Skeletal muscle tissue (tissue), 4 donors: Measurements from ENCODE around the gene TMX4. TPM values are rescaled to one million over a fixed set of nuclear protein-coding genes. Genes with fewer than 3 reads are reported as not detected.

Experiments used
- H3K27ac ChIP-seq: one replicate; pipeline ENCODE4 v1.7.0; 2013; ENCODE audit warnings: mild to moderate bottlenecking, low read depth, low read length, inconsistent platforms
- H3K27me3 ChIP-seq, 3 donors: one replicate each; pipeline ENCODE4 v1.7.0; 2013; ENCODE audit warnings: low read length in 3 of 3; ENCODE audit not compliant: control insufficient read depth in 3 of 3, insufficient read depth in 3 of 3
- H3K36me3 ChIP-seq, 3 donors: one replicate each; pipeline ENCODE4 v1.7.0; 2013; ENCODE audit warnings: low read length in 3 of 3; ENCODE audit not compliant: control insufficient read depth in 3 of 3, insufficient read depth in 3 of 3
- H3K4me1 ChIP-seq, 3 donors: one replicate each; pipeline ENCODE4 v1.7.0; 2013; ENCODE audit warnings: low read length in 3 of 3, mild to moderate bottlenecking in 3 of 3; ENCODE audit not compliant: control insufficient read depth in 3 of 3, insufficient read depth in 3 of 3
- H3K4me3 ChIP-seq, 3 donors: one replicate each; pipeline ENCODE4 v1.7.0; 2013; ENCODE audit warnings: low read length in 3 of 3
- H3K9ac ChIP-seq, 3 donors: one replicate each; pipeline ENCODE4 v1.7.0; 2013; ENCODE audit warnings: low read length in 3 of 3, mild to moderate bottlenecking in 3 of 3, moderate library complexity in 2 of 3, low read depth in 1 of 3
- H3K9me3 ChIP-seq, 3 donors: one replicate each; pipeline ENCODE4 v1.7.0; 2013; ENCODE audit warnings: low read length in 3 of 3; ENCODE audit not compliant: control insufficient read depth in 3 of 3
- total RNA-seq: library from RNA; depleted of rRNA; stranded (reverse); fragments of >200 nt; gene quantifications from one replicate; pipeline ENCODE4 v1.2.3, GENCODE V29; 2014
- donor health status: Osteomylitis.

The TMX4 gene
- total RNA-seq, 1 donor from 2014 or later = 13.6 TPM

DNA sequence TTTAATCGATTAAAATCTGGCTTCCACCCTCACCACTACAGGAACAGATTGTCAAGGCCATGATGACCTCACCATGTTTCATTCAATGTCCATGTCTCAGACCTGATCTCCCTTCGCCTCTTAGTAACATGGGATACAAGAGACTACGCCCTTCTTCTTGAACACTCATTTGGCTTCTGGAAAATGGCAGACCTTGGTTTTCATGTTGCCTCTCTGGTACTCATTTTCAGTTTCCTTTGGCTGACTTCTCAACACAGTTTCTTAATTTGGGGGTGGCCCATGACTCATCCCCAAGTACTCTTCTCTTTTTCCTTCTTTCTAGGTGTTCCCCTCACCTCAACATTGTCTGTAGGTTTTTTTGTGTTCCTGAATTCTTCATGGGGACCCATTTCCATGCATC is 22.7 kb downstream of the TMX4 start:
- H3K27ac ChIP-seq = no peak overlapping the region
- H3K4me3 ChIP-seq = no peak overlapping the region
- no peaks in the 10 kb centered on the region for H3K27me3 ChIP-seq
- H3K4me1 ChIP-seq = no peaks in the 10 kb centered on the region
- no peak overlapping the region for H3K9ac ChIP-seq
- H3K36me3 ChIP-seq = peaks cover 33 to 59% (median 55%) of the 10 kb centered on the region in 3 donors
- peaks cover 0 to 3% (median 2%) of the 10 kb centered on the region in 3 donors for H3K9me3 ChIP-seq

GRCh38 chr20:7994809-7995208 is 24.8 kb downstream of the TMX4 start:
- H3K27me3 ChIP-seq = no peaks in the 10 kb centered on the region
- no peak overlapping the region for H3K27ac ChIP-seq
- peaks cover 30 to 50% (median 47%) of the 10 kb centered on the region in 3 donors for H3K36me3 ChIP-seq
- no peak overlapping the region for H3K9ac ChIP-seq
- no peaks in the 10 kb centered on the region for H3K4me1 ChIP-seq
- H3K4me3 ChIP-seq = no peak overlapping the region
- H3K9me3 ChIP-seq = peaks cover 0 to 3% (median 2%) of the 10 kb centered on the region in 3 donors

- Histone ChIP-seq H3K9ac (no peak overlapping the region), H3K4me1 (no peaks in the 10 kb centered on the region), H3K4me3 (no peak overlapping the region), H3K27ac (no peak overlapping the region), H3K27me3 (no peaks in the 10 kb centered on the region), H3K36me3 (peaks cover 26 to 44% (median 42%) of the 10 kb centered on the region in 3 donors), H3K9me3 (peaks cover 0 to 3% (median 2%) of the 10 kb centered on the region in 3 donors)
These were observed 25.9 kb downstream of the TMX4 start for GRCh38 chr20:7993703-7994102.

DNA sequence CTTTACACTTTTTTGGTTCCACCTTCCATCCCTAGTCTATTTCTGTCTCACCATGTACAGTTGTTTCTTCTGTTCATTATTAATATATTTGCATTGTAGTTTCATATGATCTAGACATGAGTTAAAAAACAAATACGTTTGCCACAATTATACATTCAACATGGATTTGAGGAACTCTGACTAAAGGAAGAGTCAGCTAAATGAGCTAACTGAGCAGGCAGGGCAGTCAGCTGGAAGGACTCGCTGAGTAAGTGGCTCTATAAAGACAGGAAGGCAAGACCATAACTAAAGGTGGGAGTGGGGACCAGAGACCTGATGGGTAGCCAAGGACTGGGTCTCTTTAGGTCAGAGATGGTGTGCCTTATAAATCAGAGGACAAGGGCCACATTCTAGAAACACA is 26.3 kb downstream of the TMX4 start:
- H3K4me3 ChIP-seq = no peak overlapping the region
- H3K27me3 ChIP-seq = no peaks in the 10 kb centered on the region
- no peaks in the 10 kb centered on the region for H3K4me1 ChIP-seq
- peaks cover 21 to 40% (median 38%) of the 10 kb centered on the region in 3 donors for H3K36me3 ChIP-seq
- H3K9ac ChIP-seq = no peak overlapping the region
- no peak overlapping the region for H3K27ac ChIP-seq
- H3K9me3 ChIP-seq = peaks cover 0 to 3% (median 2%) of the 10 kb centered on the region in 3 donors

DNA sequence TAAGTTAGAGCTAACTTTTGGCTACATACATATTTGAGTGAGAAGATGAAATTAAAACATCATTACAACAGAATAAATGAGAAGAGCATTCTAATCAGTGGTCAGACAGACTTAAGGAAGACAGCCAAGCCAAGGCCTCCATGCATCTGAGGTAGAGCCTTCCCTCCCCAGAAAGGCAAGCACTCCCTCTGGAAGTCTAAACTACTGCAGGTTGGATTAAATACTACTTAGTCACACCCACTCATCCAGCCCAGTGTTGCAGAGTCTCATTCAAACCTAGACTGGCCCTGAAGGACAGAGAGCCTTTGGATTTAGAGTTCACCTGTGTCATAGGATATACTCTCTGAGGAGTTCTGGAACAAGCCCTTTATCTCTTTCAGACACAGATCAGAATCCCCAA is 29.2 kb downstream of the TMX4 start:
- Histone ChIP-seq H3K27ac (no peak overlapping the region), H3K27me3 (no peaks in the 10 kb centered on the region), H3K9ac (no peak overlapping the region), H3K4me3 (no peak overlapping the region), H3K4me1 (no peaks in the 10 kb centered on the region), H3K9me3 (peaks cover 0 to 3% (median 2%) of the 10 kb centered on the region in 3 donors), H3K36me3 (peaks cover 11 to 23% (median 18%) of the 10 kb centered on the region in 3 donors)

DNA sequence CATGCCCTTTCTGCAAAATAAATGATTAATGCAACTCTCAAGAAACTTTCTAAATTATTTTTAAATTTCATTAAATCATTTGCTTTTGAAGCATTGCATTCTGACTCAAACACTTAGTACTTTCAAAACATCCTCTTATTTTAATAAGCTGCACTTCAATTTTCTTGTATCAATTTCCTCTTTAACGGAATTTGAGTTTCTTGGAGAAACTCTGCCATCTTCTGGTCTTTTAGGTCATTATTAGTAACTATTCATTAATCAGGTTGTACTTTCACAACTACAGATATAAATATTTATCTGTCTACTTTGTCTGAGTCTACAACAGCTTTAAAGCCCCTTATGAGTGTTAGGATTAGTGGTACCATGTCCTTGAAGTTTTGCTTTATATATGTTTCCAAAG is 30.2 kb downstream of the TMX4 start:
- Histone ChIP-seq H3K27ac (no peak overlapping the region), H3K4me1 (no peaks in the 10 kb centered on the region), H3K4me3 (no peak overlapping the region), H3K9ac (no peak overlapping the region), H3K36me3 (peaks cover 9 to 15% (median 11%) of the 10 kb centered on the region in 3 donors), H3K27me3 (no peaks in the 10 kb centered on the region), H3K9me3 (peaks cover 0 to 3% (median 2%) of the 10 kb centered on the region in 3 donors)

GRCh38 chr20:7985916-7986315 is 33.6 kb downstream of the TMX4 start:
- no peaks in the 10 kb centered on the region for H3K4me1 ChIP-seq
- no peak overlapping the region for H3K9ac ChIP-seq

DNA sequence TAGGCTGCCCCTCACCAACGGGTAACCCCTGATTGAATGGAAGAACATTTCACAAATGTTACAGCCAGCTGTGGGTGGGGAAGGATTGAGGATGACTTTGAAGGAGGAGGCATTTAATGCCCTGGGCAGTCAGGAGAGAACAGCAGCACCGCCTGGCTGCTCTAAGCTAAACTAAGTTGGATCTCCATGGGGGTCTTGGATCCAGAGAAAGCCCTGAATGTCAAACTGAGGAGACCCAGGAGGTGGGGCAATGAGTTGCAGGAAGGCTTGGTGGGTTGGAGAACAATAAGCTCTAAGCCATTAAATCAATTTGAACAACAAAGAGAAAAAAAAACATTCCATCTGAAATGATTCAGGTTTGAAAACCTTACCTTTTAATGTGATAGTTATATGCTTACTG is 35.4 kb downstream of the TMX4 start:
- Histone ChIP-seq H3K9ac (no peak overlapping the region), H3K36me3 (peaks cover 11 to 35% (median 32%) of the 10 kb centered on the region in 3 donors), H3K4me3 (no peak overlapping the region), H3K27me3 (no peaks in the 10 kb centered on the region), H3K27ac (no peak overlapping the region), H3K4me1 (no peaks in the 10 kb centered on the region), H3K9me3 (no peaks in the 10 kb centered on the region)

More at GRCh38 chr20:7985916-7986315, 33.6 kb downstream of the TMX4 start:
- H3K4me3 ChIP-seq = no peak overlapping the region
- H3K36me3 ChIP-seq = peaks cover 7 to 27% (median 24%) of the 10 kb centered on the region in 3 donors
- no peaks in the 10 kb centered on the region for H3K9me3 ChIP-seq
- no peaks in the 10 kb centered on the region for H3K27me3 ChIP-seq
- no peak overlapping the region for H3K27ac ChIP-seq

DNA sequence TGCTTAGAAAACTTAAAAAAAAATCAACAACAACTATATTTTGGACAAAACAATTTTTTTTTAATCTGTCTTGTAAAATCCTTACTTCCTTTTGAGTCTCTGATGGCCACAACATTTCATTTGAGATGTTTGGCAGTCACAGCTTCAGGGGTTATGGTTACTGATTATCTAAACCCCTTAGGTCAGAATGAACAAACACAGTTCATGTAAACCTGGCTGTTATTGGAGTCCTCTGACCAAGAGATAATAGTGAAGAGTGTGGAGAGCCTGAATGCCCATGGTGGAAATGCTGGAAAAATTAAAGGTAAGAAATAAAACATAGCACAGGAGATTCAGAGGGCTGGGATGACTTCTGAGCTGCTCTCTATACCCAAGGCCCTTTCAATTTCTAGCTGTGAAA is 38.2 kb downstream of the TMX4 start:
- Histone ChIP-seq H3K4me1 (no peaks in the 10 kb centered on the region), H3K27ac (no peak overlapping the region), H3K27me3 (no peaks in the 10 kb centered on the region), H3K4me3 (no peak overlapping the region), H3K36me3 (peaks cover 13 to 38% (median 32%) of the 10 kb centered on the region in 3 donors), H3K9me3 (no peaks in the 10 kb centered on the region), H3K9ac (no peak overlapping the region)

GRCh38 chr20:7980332-7981046 is 39.1 kb downstream of the TMX4 start:
- H3K27me3 ChIP-seq = no peaks in the 10 kb centered on the region
- H3K36me3 ChIP-seq = peaks cover 13 to 38% (median 29%) of the 10 kb centered on the region in 3 donors
- H3K4me3 ChIP-seq = no peak overlapping the region
- no peak overlapping the region for H3K9ac ChIP-seq
- H3K27ac ChIP-seq = no peak overlapping the region
- H3K9me3 ChIP-seq = no peaks in the 10 kb centered on the region
- no peaks in the 10 kb centered on the region for H3K4me1 ChIP-seq
